GM19324 (cell line): Measurements from ENCODE around the gene CFAP77.

Experiments
- ATAC-seq: cut with Tn5 transposase; IDR thresholded peaks from one replicate; pipeline ENCODE4 v1.9.1; 2021; ENCODE audit warnings: mild to moderate bottlenecking, moderate library complexity; ENCODE audit not compliant: unreplicated experiment, low FRiP score

CFAP77 gene

DNA sequence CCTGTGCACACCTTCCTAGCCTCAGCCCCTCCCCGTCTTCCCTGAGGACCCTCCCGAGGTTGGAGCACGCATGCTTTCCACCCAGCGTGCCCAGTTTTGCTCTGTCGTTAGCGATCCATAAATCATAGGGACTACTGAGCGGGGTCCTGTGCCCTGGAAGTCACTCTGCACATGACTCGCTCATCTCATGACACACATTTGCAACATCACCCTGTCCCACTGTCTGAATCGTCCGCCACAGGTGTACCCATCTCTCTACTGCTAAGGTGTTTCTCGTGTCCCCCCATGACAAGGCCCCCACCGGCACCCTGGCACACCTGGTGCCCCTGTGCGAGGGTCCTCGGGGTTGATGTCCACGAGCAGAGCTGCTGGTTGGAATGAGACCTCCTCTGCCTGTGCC is 103.4 kb downstream of the CFAP77 start:
- ATAC-seq, result no peak

DNA sequence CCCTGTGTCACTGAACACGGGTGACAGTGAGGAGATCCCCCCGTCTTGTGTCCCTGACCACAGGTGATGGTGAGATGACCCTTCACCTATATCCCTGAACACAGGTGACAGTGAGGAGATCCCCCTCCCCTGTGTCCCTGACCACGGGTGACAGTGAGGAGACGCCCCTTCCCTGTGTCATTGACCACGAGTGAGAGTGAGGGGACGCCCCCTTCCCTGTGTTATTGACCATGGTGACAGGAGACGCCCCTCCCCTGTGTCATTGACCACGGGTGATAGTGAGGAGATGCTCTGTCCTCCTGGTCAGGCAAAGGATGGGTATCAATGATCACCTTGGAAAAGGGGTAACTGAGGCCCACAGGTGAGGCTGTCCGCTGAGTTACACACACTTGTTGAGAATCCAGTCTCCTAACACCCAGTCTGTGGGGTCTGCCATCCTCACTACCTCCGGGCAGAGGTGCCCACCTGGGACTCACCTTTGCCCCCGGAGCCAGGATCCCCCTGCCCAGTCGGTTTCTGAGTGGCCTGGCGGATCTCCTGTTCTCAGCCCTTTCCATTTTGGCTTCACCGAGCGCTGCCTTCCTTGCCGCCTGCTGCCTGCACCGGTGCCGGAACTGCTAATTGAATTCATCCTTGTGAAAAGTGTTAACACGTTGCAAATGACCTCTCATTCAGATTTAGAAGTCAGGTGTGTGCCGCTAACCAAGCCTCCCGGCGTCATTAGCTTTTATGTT is 104.2 kb downstream of the CFAP77 start:
- no peak for ATAC-seq

DNA sequence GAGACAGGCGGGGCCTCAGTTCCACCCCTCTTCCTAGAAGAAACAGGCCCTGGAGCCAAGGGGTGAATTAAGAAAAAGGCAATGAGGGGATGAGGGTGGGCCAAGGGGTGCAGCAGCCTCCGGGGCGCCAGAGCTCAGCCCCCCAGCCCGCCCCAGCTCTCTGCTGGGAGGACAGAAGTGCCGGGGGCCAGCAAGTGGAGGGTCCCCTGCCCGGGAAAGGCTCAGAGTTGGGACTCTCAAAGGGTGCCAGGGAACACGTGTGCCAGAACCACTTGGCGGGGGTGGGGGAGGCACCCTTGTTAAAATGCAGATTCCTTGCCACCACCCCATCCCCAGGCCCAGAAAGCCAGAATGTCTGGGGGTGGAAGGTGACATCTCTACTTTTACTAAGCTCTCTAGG is 104.8 kb downstream of the CFAP77 start:
- ATAC-seq, result no peak

DNA sequence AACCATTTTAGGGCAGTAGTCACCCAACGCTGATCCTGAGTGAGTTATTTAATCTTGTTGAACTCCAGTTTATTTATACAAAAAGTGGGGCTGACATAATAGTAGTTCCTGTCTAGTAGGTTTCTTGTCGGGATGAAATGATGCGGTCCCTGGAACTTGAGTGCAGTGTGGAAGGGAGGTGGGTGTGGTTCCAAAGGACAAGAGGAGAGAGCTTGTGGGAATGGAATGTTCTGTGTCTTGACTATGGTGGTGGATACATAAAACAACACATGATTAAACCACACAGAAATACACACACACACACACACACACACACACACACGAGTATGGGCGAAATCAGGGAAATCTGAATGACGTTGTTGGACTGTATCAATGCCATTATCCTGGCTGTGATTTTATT is 106.3 kb downstream of the CFAP77 start:
- no peak for ATAC-seq

DNA sequence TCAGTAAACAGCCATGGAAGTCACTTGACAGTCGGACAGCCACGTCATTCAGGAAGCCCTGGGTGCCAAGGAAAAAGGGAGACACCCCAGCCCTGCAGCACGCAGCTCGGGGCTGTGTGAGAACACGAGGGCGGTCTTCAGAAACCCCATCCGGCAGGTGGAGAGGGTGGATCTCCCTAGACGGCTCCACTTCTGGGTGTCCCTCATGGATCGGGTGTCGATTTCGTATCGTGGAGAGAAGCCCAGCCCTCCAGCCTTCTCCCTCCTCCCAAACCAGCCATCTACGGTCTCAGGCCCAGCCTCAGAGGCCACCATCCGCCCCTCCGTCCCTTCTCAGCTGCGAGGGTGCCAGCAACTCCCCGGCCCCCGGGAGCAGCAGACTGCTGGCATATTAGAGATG is 106.9 kb downstream of the CFAP77 start:
- ATAC-seq, result no peak

DNA sequence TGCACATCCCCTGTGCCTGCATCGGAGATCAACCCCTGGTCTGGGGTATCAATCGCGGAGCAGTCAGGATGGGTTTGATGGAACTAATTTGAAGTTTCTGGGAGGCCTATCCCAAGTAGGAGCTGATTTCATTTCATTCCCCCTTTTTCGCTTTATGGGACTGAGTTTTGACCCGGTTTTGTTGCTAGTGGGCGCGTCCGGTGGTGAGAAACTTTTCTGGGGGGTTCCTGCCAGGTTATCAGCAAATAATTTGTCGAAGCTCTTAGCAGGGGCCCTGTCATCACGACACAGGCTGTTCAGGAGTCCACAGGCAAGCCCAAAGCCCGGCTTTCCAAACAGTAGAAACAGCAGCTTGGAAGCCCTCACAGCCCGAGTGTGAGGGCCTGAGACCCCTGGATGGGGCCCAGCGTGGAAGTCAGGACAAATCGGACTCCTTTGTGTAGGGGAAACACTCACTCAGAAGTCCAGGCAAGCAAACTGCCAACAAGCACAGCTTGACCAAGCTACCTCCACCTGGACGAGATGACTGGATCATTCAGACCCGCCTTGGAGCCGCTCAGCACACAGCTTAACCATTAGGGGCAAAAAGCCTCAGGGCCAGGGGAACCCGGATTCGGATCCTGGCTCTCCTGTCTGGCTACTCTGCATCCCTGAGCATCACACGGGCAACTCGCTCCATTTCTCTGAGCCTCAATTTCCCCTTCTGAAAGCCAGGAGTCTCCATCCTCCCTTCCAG is 108.0 kb downstream of the CFAP77 start:
- no peak for ATAC-seq

DNA sequence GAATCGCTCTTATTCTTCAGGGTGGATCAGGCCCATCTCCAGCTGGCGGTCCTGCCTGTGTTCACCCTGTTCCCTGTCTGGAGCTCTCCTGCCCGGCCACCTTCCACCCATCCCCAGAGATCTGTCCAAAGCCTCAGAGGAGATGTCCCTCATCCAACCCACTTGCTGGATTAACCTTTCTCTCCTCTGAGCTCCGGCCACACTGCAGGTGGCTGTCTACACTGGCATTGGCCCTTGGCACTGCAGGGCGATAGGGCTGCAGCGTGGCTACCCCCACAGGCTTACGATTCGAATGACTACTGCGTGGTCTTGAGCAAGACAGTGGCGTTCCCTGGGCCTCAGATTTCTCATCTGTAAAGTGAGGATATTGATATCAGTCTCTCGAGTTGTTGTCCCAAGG is 108.6 kb downstream of the CFAP77 start:
- ATAC-seq, result no peak

DNA sequence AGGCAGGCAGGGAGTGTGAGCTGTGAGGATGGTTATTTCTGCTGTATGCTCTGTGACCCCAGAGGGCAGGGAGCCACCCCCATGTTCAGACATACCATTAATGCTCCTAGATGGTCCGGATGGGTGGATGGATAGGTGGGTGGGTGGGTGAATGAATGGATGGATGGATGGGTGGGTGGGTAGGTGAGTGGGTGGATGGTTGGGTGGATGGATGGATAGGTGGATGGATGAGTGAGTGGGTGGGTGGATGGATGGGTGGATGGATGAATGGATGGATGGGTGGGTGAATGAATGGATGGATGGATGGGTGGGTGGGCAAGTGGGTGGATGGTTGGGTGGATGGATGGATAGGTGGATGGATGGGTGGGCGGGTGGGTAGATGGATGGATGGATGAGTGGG is 109.0 kb downstream of the CFAP77 start:
- no peak for ATAC-seq

DNA sequence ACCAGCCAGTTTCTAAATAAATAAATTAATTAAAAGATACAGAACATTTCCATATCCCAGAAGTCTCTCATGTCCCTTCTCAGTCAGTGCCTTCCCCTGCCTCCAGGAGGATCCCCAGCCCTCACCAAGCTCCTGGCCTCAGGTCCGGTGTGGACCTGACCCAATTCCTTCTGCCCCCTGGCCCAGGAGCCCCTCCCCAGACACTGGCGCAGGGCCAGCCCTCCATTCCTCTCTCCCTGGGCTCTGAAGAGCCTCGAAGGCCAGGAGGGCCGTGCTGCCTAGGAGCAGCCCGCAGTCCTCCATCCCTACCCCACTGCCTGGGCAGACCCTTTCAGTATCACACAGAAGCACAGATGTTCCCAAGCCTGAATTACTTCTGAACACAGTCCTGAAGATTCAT is 110.6 kb downstream of the CFAP77 start:
- ATAC-seq, result no peak

DNA sequence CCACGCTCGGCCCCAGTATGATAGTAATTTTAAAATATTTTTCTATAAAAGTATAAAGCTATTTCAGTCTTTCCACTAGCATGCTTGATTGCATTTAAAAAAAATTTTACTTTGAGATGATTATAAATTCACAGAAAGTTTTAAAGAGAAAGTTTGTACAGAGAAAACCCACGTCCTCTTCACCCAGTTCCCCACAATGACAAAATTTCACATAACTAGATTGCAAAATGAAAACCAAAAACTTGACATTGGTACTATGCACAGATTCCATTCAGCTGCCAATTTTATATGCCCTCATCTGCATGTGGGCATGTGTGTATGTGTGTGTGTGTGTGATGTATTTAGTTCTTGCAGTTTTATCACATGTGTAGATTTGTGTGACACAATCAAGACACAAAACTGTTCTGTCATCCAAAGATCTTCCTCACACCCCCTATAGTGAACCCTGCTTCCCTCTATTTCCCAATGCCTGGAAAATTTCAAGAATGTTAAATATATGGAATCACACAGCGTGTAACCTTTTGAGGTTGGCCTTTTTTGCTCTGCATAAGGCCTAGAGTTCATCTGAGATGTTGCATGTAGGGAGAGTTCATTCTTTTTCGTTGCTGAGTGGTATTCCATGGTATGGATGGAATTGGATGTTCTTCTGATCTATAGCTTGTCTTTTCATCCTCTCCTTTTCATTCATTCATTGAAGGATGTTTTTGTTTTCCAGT is 115.5 kb downstream of the CFAP77 start:
- ATAC-seq, result no peak

DNA sequence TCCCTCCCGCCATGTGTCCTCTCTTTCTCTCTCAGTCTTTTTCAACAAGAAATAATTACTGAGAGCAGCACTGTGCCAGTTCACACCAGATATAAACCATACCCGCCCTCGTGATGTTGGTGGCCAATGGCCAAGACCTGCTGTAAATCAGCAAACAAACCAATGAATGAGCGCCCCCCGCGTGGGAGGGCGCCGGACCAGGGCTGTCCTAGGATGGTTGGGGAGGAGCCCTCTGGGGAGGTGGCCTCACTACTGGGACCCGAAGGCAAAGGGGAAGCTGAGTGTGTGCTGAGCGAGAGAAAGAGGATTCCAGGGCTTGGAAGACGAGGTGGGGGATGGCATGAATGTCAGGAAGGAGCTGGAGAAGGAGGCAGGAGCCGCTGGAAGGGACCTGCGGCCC is 121.2 kb downstream of the CFAP77 start:
- no peak for ATAC-seq

DNA sequence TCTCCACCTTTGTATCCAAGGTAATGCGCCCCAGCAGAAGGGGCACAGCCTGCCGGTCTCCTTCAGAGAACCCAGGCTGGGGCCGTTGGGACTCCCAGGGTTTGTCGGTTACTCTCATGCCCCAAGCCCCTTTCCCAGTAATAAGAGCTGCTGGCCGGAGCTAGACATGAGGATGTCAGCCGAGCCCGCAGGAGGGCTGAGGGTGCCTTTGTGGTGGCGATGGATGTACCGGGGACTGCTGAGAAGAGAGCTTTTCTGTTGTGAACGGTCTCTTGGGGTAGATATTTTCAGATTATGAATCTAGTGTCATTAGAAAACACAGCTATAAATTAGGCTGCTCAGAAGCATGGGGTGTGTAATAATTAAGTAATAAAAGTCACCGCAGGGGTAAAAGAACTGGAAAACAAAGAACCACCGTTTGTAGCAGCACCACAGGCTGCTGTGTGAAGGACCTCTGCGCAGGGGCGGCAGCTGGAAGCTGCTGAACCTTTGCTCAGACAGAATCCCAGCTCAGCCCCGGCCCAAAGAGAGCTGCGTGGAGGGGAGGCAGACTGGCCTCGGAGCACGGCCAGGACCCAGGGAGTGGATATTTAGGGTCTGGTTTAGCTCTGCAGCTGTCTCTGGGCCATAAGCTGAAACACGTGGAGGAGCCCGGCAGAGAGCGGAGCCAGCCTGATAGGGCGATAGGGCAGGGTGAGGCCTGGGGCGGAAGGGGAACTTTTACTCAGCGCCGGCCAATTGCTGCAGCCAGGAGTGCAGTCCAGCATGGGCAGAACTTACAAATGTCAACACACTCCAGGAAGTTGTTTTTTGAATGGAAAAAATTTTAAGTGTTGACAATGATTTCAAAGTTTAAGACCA is 121.9 kb downstream of the CFAP77 start:
- no peak for ATAC-seq

DNA sequence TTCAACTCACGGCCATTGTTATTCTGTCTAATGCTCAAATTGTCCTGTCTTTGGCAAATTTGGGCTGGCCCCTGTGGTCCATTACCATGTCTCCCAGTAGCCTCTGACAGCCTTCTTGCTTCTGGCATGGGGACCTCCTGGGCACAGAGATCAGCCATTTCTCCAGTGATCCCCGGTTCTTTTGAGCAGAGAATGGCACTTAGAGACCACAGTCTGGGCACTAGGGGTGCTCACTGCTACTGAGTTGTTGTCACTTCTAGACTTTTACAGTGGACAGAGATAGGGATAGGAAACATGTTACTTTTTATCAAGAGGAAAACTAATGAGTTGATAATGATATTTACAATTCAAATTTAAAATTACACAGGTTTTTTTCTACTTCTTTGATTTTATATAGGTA is 124.8 kb downstream of the CFAP77 start:
- ATAC-seq, result no peak

DNA sequence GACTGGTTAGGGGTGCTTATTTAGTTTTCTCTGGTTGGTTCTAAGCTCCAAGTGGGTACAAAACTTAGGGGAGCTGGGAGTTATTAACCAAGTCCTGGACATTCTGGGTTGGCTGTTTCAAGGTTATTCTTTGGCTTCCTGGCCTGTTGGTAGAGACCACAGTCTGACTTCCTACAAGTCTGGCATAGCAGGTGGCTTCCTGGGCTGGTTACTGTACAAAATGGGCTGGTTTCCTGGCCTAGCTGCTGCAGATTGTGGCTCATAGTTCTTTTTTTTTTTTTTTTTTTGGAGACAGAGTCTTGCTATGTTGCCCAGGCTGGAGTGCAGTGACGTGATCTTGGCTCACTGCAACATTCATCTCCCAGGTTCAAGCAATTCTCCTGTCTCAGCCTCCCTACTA is 126.1 kb downstream of the CFAP77 start:
- ATAC-seq, result no peak

DNA sequence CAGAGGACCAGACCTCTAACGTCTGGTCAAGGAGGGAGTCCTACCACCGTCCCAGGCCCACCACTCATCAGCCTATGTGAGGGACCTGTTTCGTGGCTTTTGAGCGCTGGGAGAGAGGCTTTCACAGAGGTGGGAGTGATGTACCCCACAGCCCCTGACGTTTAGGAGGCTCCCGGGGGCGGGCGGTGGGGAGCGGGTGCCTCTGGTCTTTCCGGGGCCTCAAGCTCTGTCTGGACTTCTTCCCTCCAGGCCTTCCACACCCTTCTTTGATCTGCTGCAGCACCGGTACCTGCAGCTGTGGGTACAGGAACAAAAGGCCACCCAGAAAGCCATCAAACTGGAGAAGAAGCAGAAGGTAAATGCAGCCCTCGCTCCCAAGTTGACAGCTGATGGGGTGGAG is 127.3 kb downstream of the CFAP77 start:
- ATAC-seq, result no peak

DNA sequence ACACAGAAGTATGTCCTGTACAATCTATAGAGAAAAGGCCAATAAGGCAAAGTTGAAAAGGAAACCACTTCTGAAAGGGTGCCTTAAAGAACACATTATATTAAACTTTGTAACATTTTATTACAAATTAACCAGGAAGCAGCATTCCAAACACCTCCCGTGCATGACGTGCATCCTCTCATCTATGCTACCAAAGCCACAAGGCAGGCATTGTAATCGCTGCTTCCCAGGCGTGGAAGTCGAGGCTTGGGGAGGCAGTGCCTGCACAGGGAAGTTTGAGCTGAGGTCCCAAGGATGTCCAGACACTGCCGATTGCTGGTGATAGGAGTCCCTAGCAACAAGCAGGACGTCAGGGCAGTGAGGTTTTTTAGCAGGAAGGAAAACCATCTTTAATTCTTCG is 128.1 kb downstream of the CFAP77 start:
- no peak for ATAC-seq

DNA sequence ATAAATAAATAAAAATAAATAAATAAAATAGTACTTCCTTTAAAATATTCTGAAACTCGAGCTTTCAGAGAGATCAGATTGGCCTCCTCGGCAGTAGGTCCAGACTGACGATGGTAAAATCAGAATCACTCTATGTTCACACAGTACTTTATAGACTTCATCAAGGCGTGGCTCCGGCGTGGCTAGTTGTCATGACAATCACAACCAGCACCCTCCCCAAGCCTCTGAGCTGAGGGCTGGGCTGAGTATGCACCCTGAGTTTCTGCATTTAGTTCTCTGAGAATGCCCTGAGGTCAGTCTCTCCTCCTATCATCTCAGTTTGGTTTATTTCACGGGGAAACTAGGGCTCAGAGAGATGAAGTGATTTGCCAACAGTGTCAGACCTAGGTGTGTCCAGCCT is 129.1 kb downstream of the CFAP77 start:
- ATAC-seq, result no peak

DNA sequence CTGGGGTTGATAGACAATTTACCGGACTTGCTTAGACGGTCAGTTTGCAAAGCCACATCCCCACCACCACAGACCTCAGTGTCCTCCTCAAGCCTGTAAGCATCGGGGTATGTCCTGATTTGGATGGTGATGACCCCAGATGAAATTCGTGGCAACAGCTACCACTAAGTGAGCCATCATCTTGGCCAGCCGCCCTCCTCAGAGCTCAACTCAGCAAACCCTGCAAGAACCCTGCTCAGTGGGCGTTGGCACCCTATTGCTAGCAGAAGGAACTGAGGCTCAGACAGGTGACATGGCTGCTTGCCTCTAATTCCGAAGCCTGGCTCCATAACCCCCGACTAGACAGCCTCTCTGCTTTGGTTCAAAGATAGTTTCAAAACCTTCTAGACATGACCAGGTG is 131.0 kb downstream of the CFAP77 start:
- ATAC-seq, result no peak

DNA sequence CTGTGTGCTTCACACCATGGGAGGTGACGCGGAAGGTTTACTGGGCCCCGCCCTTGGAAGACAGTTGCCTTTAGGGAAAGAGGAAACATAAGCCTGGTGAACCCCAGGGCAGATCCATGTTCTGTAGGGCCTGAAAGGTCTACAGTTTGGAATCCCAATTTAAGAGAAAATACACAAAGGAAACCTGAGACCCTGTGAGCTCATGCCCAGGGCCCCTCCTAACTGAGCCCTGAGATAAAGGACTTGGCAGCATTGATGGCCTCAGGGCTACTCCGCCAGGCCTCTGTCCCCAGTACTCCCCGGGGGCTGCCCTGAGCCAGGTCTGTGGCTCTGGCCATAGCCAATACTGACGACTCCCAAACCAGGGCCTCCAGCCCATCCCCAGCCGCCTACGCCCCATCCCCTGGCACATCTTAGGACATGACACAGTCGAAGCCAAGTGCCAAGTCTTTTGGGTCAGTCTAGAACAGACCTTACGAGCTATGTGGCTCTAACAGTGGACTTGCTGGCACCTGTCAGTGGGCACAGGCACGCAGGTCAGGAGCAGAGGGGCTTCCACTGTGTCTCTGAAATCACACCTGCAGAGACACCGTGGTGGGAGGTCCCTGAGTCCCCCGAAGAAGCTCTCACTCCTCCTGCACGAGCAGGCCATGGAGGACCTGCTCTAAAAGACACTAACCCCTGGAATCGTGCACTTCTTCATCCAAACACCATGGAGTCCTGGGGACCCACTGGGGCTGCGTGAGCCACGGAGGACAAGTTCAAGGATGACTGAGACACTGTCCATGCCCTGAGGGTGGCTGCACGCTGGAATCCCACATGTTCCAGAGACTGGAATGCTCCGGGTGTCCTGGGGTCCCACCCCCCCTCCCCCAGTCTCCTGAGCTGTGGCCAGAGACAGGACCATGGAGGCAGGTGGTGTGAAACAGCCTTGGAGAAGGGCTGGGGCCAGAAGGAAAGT is 132.1 kb downstream of the CFAP77 start:
- no peak for ATAC-seq

DNA sequence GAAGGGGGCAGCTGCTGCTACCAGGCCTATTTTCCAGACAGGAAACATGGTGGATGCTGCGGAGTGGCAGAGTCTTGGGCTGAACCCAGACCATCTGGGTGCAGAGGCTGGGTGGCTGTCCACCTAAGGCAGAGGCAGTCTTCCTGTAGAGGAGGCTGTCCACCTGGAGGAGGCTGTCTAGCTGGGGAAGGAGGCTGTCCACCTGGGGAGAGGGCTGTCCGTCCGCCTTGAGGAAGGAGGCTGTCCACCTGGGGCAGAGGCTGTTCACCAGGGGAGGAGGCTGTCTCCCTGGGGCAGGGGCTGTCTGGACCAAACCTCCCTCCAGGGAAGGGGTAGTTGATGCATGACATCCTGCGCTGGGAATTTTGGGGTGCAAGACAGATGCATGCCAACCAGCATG is 133.2 kb downstream of the CFAP77 start:
- ATAC-seq, result no peak
